ENCODE results near the gene GPC5. TPM values are rescaled to one million over a fixed set of nuclear protein-coding genes. Genes with fewer than 3 reads are reported as not detected.

GPC5 gene
- total and polyA plus RNA-seq, 4 donors: 0.51 to 22.4 (median 2.0) TPM

GRCh38 chr13:92735909-92736308 is 1337.5 kb downstream of the GPC5 start:
- WGBS: 90% methylated on average over 1 of the region's 1 CpG
- H3K9me3 ChIP-seq (ENCODE audit: control insufficient read depth in 4 of 4, low read length in 3 of 4): peaks cover 0 to 6% (median 0%) of the 10 kb centered on the region in 4 donors
- TF ChIP-seq NR2F2 (IDR thresholded peaks at IDR 0.05) (no peak), FOXA1 (IDR thresholded peaks at IDR 0.05) (no peak), CTCF (IDR thresholded peaks at IDR 0.05; ENCODE audit: low read depth, low read length, missing input control) (no peak), YY1 (IDR thresholded peaks at IDR 0.05) (no peak), MAX (IDR thresholded peaks at IDR 0.05) (no peak), ZBTB33 (IDR thresholded peaks at IDR 0.05) (no peak), FOXA2 (IDR thresholded peaks at IDR 0.05) (no peak), SP1 (IDR thresholded peaks at IDR 0.05) (no peak), RXRA (IDR thresholded peaks at IDR 0.05) (no peak), TAF1 (conservative IDR thresholded peaks at IDR 0.05) (no peak), HNF4G (IDR thresholded peaks at IDR 0.05) (no peak), HNF4A (conservative IDR thresholded peaks at IDR 0.05) (no peak), RAD21 (IDR thresholded peaks at IDR 0.05) (no peak), ATF3 (IDR thresholded peaks at IDR 0.05) (no peak), REST (IDR thresholded peaks at IDR 0.05) (no peak), JUND (IDR thresholded peaks at IDR 0.05) (no peak), GABPA (IDR thresholded peaks at IDR 0.05 in 1 of 2, conservative IDR thresholded peaks at IDR 0.05 in 1 of 2) (no peak), EGR1 (IDR thresholded peaks at IDR 0.05; ENCODE audit: low read depth in 2 of 2) (no peak)
- no peak overlapping the region for H3K4me3 ChIP-seq (ENCODE audit: low read depth in 1 of 3, low read length in 3 of 3)
- no peak overlapping the region for H3K27ac ChIP-seq (ENCODE audit: low read depth in 1 of 2, low read length in 2 of 2)
- no peak for DNase-seq (ENCODE audit: low spot score)
- H3K36me3 ChIP-seq (ENCODE audit: control insufficient read depth in 4 of 4, insufficient read depth in 3 of 4, low read depth in 1 of 4, low read length in 3 of 4): no peaks in the 10 kb centered on the region
- no peak overlapping the region for H3K9ac ChIP-seq (ENCODE audit: low read depth in 1 of 2, low read length in 2 of 2)
- no peaks in the 10 kb centered on the region for H3K4me1 ChIP-seq (ENCODE audit: control insufficient read depth in 4 of 4, insufficient read depth in 4 of 4, low read length in 3 of 4)
- H3K27me3 ChIP-seq (ENCODE audit: control insufficient read depth in 4 of 4, insufficient read depth in 4 of 4, low read length in 3 of 4): peaks cover 0 to 3% (median 0%) of the 10 kb centered on the region in 4 donors
